HG03460 (cell line): ENCODE data around the gene COX8A.

Source experiments
- ATAC-seq: cut with Tn5 transposase; IDR thresholded peaks from one replicate; pipeline ENCODE4 v1.9.1; 2021; ENCODE audit not compliant: unreplicated experiment

COX8A gene

GRCh38 chr11:64001484-64002420 is 27.3 kb downstream of the COX8A start:
- ATAC-seq, result no peak

GRCh38 chr11:64003807-64004589 is 29.6 kb downstream of the COX8A start:
- ATAC-seq, result no peak

DNA sequence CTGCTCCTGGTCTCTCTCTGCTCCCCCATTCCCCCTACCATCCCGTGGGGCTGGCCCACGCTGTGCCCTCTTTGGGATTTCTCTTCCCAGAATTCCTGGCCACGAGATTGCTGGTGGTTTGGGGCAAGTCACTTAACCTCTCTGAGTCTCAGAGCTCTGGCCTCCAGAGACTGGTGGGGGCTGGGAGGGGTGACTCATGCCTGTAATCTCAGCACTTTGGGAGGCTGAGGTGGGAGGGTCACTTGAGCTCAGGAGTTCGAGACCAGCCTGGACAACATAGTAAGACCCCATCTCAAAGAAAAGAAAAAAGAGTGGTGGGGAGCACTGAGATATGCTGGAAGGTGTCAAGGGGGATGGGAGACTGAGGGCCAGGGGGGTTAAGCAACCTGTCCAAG is 30.2 kb downstream of the COX8A start:
- ATAC-seq, result no peak

GRCh38 chr11:64005691-64006090 is 31.3 kb downstream of the COX8A start:
- no peak for ATAC-seq

GRCh38 chr11:64006398-64006797 is 32.0 kb downstream of the COX8A start:
- no peak for ATAC-seq

DNA sequence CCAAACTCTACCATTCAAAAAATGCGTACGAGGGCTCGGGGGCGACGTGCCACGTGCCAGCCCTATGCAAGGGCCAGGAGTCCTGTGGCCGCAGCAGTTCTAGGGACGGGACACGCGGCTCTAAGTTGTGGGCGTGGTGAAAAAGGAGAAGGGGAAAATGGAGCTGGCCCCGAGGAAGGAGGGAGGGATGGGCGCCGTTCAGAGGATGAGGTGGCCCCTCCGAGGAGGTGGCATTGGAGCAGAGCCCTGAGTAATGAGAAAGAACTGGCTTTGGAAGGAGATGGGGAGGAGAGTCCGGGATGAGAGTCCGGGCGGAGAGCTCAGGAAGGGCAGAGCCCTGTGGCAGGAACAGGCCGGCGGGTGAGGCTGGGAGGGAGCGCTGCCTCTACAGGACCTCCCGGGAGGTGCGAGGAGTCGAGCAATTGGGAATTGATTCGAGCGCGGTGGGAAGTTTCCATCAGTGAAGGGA is 32.8 kb downstream of the COX8A start:
- ATAC-seq, result no peak

- no peak for ATAC-seq
These were observed 33.3 kb downstream of the COX8A start for GRCh38 chr11:64007629-64008282.

- ATAC-seq, result no peak
These were observed 34.0 kb downstream of the COX8A start for GRCh38 chr11:64008283-64008913.

DNA sequence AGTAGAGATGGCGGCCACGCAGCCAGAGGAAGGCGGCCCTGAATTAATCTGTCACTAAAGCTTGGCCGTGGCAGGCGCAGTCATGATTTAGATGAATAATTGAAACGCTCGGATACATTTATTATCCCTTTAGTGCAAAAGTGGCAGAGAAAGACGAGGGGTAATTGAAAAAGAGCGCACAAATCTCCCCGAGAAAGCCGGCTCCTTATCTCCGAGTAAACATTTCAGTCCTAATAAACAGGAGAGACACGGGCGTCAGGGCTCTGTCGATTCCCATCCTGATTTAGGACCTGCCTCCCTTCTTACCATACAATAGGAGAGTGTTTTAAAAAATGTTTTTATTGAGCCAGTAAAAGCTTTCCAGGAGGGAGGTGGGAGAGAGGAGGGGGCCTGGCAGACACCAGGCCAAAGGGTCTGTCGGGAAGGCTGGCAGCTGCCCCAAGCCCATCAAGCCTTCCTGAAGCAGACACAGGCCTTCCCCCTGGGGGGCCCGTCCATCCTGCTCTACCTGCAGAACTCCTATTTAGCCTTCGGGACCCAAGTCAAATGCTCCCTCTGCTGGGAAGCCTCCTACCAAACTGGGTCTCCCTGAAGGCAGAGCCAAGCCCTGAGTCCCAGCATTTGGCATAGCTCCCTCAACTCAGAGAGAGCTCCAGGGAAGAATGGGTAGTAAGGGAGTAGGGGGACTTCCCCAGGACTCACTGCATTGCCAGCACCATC is 34.7 kb downstream of the COX8A start:
- no peak for ATAC-seq

DNA sequence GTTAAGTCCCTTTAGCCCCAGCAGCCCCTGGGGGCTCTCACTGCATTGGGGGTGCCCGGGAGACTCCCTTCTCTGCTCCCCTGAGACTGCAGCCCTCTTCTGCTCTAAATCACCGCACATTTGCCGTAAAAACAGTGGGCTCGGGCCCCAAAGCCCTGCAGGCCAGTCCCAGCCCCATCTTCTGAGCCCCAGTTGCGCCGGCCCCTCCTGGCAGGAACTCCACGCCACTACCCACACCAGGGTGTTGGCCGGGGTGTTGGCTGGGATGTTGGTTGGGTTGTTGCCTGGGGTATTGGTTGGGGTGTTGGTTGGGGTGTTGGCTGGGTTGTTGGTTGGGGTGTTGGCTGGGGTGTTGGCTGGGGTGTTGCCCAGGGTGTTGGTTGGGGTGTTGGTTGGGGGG is 35.3 kb downstream of the COX8A start:
- no peak for ATAC-seq

GRCh38 chr11:64010783-64011182 is 36.4 kb downstream of the COX8A start:
- ATAC-seq, result no peak

DNA sequence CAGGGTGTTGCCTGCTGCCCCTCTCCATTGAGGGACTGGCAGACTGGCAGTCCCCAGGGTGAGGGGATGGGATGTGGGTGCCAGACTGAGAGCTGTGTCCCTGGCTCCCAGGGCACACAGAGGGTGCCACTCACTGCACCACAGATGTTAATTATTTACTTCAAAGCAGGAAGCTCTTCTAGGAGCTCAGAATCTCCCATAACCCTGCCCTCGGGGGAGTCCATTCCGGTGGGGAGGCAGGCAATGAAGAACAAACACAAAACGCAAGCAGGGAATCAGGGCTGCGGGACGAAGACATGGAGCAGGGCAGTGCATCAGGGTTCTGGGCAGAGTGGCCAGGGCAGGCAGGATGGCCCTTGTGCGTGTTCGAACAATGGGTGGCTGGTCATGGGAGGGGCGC is 37.0 kb downstream of the COX8A start:
- ATAC-seq, result no peak

DNA sequence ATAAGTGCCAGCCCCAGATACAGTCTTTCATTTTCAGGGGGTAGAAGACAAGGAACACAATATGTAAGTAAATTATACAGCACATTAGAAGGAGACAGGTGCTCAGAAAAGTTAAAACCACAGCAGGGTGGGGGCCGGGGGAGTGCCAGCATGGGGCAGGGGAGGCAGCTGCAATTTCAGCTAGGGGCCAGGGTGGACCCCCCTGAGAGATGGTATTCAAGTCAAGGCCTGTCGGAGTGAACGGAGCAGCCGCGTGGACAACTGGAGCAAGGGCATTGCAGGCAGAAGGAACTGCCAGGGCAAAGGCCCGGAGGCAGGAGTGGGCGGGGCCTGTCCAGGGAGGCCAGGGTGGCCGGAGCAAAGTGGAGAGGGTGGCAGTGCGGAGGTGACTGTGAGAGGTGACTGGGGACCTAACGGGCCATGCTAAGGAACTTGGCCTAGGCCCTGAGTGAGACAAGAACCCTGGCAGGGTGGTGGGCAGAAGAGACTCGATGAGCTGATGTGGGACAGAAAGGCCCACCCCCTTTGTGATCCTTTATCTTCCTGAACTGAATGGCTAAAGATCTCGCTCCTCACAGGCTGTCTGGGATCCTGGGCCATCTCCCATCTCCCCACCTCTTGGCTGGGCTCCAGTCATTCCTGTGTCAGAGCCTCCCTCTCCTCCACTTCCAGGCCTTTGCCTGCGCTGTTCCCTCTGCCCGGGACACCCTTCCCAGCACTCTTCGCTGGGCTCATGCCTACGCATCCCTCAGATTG is 38.9 kb downstream of the COX8A start:
- ATAC-seq, result no peak

GRCh38 chr11:64014356-64014755 is 39.9 kb downstream of the COX8A start:
- ATAC-seq, result no peak

DNA sequence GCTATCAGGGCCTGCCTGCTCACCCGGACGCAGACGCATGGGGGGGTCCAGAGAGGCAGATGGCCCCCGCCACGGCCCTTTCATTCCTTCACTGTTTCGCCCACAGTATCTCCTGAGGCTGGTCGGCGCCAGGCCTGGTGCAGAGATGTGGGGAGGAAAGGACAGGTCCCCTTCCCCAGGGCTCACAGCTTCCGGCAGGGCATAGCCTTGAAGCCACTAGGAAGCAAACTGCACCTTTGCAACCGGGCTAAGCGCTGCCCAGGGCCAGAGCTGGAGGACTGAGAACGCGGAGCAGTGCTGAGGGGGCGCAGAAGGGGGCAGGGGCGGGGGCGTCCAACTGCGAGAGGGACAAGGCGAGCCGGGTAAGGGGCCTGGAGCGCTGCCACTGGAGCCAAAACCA is 41.1 kb downstream of the COX8A start:
- no peak for ATAC-seq

DNA sequence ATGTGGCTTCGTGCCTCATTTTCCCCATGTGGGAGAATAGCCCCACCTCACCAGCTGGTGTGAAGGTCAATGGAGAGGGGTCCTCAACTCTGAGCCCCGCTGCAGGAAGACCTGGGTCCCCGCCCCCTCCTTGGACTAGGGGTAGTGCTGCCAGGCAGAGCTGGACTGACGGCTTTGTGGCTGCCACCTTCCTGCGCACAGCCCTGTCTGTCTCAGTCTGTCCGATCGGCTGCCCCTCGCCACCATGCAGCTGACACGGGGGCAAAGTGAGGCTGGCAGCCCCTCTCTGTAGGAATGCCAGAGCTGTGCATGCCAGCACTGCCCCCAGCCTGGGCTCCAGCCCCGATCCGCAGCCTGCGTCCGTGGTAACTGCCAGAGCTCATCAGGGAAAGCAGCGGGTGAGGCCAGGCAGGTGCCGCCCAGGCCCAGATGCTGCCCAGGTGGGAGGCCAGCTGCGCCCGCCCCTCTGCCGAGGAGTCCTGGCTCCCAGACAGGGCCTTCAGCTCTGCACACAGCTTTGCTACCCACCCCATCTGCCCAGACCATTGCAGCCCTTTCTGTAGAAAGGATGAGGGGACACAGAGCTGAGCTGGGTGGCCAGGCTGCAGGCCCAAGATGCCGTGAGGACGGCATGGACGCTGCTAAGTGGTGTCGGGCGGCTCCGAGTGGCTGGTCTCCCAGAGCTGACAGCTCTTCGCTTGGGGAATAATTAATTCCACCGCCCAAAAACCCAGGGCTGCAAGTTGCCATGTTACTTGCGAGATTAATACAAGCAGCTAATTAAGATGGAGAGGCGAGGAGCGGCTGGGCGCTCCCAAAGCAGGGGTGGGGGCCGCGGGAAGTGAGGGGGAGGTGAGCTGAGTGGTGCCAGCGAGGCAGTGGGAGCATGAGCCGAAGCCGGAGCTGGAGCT is 41.8 kb downstream of the COX8A start:
- ATAC-seq, result no peak

GRCh38 chr11:64017945-64018224 is 43.5 kb downstream of the COX8A start:
- ATAC-seq, result no peak

DNA sequence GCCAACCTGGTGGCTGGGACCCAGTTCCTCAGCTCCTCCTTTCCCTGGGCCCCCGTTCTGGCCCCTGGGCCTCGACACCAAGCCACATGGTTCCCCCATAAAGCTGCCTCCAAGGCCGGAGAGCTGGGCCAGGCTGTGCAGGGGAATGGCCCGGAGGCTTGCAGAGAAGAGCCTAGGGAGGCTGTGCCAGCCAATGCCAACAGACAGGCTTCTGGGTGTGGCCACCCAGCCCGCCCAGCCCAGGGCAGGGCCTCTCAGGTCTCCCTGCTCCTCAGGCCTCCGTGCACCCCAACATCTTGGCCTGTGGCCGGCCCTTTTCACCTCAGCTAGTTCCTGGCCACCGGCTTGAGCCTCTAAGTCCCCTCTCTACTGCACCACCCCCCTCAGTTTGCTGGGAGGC is 43.9 kb downstream of the COX8A start:
- ATAC-seq, result no peak
